Measurements from ENCODE around the gene ZAP70.

Gene ZAP70

DNA sequence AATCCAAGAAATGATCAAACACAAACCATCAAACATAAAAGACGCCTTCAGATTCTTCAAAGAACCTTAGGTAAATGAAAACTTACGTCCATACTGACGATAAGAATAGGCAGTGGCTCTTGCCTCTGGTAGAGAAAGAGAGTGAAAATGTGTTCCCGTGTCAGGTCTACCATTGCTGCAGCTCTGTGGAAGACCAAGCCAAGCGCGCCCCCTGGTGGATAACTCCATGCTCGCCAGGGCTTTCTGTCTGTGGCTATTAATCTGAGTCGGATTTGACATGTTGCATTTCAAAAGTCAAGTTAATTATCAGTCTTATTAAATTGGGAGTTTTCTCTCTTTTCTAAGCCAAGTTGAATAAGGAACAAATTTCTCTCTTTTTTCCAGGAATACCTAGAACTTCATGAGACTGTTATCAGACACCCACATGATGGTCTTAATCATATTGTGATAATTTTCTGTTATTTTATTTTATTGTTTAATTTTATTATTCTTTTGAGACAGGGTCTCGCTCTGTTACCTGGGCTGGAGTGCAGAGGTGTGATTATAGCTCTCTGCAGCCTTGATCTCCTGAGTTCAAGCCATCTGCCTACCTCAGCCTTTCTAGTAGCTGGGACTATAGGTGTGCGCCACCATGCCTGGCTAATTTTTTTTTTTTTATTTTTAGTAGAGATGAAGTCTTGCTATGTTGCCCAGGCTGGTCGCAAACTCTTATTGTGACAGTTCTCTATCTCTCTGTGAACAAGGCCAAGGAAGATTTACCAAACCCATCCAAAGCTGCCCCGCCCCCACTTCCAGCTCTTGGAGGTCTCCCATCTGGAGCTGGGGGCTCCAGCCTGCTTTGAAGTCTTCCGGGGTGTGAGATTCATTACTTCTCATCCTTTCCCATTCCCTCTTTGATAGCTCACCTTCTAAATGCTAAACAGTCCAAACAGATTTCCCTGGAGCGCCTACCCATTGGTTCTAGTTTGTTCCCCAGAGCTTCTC, 15.8 kb upstream of the ZAP70 start:
- Histone ChIP-seq H3K9me2 (replicated peaks; ENCODE audit: low read depth, low read length) (no peaks in the 10 kb centered on the region), H3K27me3 (ENCODE audit: insufficient read depth, low read length, poor library complexity, severe bottlenecking) (no peaks in the 10 kb centered on the region), H3K4me2 (ENCODE audit: low read depth, low read length, poor library complexity, severe bottlenecking) (peak overlapping the region; percentile 56), H3K4me3 (ENCODE audit: low read length, poor library complexity, severe bottlenecking) (peak overlapping the region; percentile 50), H3K9me3 (ENCODE audit: insufficient read depth, low read depth, low read length) (no peaks in the 10 kb centered on the region), H4K20me1 (ENCODE audit: insufficient read depth, low read length, poor library complexity, severe bottlenecking) (no peaks in the 10 kb centered on the region), H3F3A (ENCODE audit: low read depth) (no peaks in the 10 kb centered on the region), H3K4me1 (ENCODE audit: insufficient read depth, low read length, poor library complexity, severe bottlenecking) (peaks cover 27% of the 10 kb centered on the region), H2AFZ (ENCODE audit: low read length) (peak overlapping the region; percentile 85), H3K79me2 (ENCODE audit: insufficient read depth, low read length) (no peaks in the 10 kb centered on the region), H3K9ac (ENCODE audit: low read depth, low read length, poor library complexity, severe bottlenecking) (peak overlapping the region; percentile 13), H3K36me3 (ENCODE audit: insufficient read depth, low read length) (no peaks in the 10 kb centered on the region)
- TF ChIP-seq, protein P1, sequence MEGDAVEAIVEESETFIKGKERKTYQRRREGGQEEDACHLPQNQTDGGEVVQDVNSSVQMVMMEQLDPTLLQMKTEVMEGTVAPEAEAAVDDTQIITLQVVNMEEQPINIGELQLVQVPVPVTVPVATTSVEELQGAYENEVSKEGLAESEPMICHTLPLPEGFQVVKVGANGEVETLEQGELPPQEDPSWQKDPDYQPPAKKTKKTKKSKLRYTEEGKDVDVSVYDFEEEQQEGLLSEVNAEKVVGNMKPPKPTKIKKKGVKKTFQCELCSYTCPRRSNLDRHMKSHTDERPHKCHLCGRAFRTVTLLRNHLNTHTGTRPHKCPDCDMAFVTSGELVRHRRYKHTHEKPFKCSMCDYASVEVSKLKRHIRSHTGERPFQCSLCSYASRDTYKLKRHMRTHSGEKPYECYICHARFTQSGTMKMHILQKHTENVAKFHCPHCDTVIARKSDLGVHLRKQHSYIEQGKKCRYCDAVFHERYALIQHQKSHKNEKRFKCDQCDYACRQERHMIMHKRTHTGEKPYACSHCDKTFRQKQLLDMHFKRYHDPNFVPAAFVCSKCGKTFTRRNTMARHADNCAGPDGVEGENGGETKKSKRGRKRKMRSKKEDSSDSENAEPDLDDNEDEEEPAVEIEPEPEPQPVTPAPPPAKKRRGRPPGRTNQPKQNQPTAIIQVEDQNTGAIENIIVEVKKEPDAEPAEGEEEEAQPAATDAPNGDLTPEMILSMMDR (conservative IDR thresholded peaks at IDR 0.05; ENCODE audit: low read length) = peak; percentile 93
- TF ChIP-seq EZH2phosphoT487 (IDR thresholded peaks at IDR 0.05; ENCODE audit: borderline replicate concordance) = no peak

DNA sequence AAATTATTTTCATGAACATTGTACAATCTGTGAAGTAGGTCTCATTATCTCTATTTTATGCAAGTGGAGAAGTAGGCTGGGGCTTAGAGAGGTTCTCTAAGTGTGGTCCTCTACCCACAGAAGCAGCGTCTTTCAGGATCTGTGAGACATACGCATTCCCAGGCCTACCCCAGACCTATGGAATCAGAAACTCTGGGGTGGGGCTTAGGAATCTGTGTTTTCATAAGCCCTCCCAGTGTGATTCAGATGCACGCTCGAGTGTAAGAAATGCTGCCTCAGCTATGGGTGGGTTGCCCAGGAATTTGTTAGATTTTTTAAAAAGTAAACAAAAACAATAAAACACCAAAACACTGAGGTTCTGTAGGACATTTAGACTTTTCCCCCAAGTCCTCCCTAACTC, 14.8 kb upstream of the ZAP70 start:
- H3K27me3 ChIP-seq (ENCODE audit: insufficient read depth, low read length, poor library complexity, severe bottlenecking) = no peaks in the 10 kb centered on the region
- H3K9ac ChIP-seq (ENCODE audit: low read depth, low read length, poor library complexity, severe bottlenecking) = no peak overlapping the region
- no peak overlapping the region for H2AFZ ChIP-seq (ENCODE audit: low read length)
- no peaks in the 10 kb centered on the region for H3K36me3 ChIP-seq (ENCODE audit: insufficient read depth, low read length)
- H3K4me2 ChIP-seq (ENCODE audit: low read depth, low read length, poor library complexity, severe bottlenecking) = no peak overlapping the region
- H3K4me3 ChIP-seq (ENCODE audit: low read length, poor library complexity, severe bottlenecking) = no peak overlapping the region
- H3K79me2 ChIP-seq (ENCODE audit: insufficient read depth, low read length) = no peaks in the 10 kb centered on the region
- peaks cover 31% of the 10 kb centered on the region for H3K4me1 ChIP-seq (ENCODE audit: insufficient read depth, low read length, poor library complexity, severe bottlenecking)
- TF ChIP-seq, protein P1 (conservative IDR thresholded peaks at IDR 0.05; ENCODE audit: low read length) = no peak
- TF ChIP-seq EZH2phosphoT487 (IDR thresholded peaks at IDR 0.05; ENCODE audit: borderline replicate concordance) = no peak
- no peaks in the 10 kb centered on the region for H3K9me3 ChIP-seq (ENCODE audit: insufficient read depth, low read depth, low read length)
- no peaks in the 10 kb centered on the region for H3F3A ChIP-seq (ENCODE audit: low read depth)
- no peaks in the 10 kb centered on the region for H4K20me1 ChIP-seq (ENCODE audit: insufficient read depth, low read length, poor library complexity, severe bottlenecking)
- no peaks in the 10 kb centered on the region for H3K9me2 ChIP-seq (replicated peaks; ENCODE audit: low read depth, low read length)

DNA sequence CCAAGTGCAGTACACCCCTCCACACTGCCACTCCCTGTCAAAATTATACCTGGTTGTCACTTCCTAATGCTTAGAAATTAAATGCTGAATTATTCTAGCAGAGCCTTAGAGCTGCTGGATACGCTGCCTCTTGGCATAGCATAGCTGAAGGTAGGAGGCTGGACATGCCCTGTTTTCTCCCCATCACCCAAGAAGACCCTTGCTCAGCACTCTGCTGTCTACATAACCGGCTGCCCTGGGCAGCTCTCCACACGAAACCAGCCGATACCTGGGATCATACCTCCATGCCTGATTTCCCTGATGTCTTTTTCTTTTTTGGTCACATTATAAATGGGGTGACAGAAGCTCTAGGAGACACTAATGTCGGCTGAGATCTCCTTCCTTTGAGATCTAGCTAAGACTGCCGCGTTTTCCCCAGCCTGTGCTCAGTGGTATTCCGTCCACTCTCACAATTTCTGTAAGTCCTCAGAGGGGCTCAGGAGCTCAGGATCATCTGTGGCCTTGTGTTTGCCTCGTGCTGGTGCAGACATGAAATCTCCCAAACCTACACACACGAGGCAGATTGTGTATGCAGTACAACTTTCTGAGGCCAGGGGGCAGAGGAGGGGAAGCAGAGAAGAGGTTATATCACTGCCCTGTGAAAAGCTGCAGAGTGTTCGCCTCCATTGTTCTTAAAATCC, 13.5 kb upstream of the ZAP70 start:
- no peak overlapping the region for H3K4me3 ChIP-seq (ENCODE audit: low read length, poor library complexity, severe bottlenecking)
- no peaks in the 10 kb centered on the region for H3K9me3 ChIP-seq (ENCODE audit: insufficient read depth, low read depth, low read length)
- H3K9me2 ChIP-seq (replicated peaks; ENCODE audit: low read depth, low read length) = no peaks in the 10 kb centered on the region
- no peaks in the 10 kb centered on the region for H4K20me1 ChIP-seq (ENCODE audit: insufficient read depth, low read length, poor library complexity, severe bottlenecking)
- H3K4me1 ChIP-seq (ENCODE audit: insufficient read depth, low read length, poor library complexity, severe bottlenecking) = peaks cover 31% of the 10 kb centered on the region
- peak overlapping the region; percentile 59 for H2AFZ ChIP-seq (ENCODE audit: low read length)
- peak overlapping the region; percentile 0 for H3K9ac ChIP-seq (ENCODE audit: low read depth, low read length, poor library complexity, severe bottlenecking)
- TF ChIP-seq EZH2phosphoT487 (IDR thresholded peaks at IDR 0.05; ENCODE audit: borderline replicate concordance) = no peak
- TF ChIP-seq, protein P1 (conservative IDR thresholded peaks at IDR 0.05; ENCODE audit: low read length) = peak; percentile 75
- peak overlapping the region; percentile 13 for H3K4me2 ChIP-seq (ENCODE audit: low read depth, low read length, poor library complexity, severe bottlenecking)
- H3F3A ChIP-seq (ENCODE audit: low read depth) = no peaks in the 10 kb centered on the region
- no peaks in the 10 kb centered on the region for H3K36me3 ChIP-seq (ENCODE audit: insufficient read depth, low read length)
- H3K79me2 ChIP-seq (ENCODE audit: insufficient read depth, low read length) = no peaks in the 10 kb centered on the region
- no peaks in the 10 kb centered on the region for H3K27me3 ChIP-seq (ENCODE audit: insufficient read depth, low read length, poor library complexity, severe bottlenecking)

Data from Loucy (cell line).